ENCODE results near the gene RALGAPB. TPM values are rescaled to one million over a fixed set of nuclear protein-coding genes. Genes with fewer than 3 reads are reported as not detected.

RALGAPB gene
- total and polyA plus RNA-seq, 2 of the 13 experiments (the other 11 are each of a cell fraction or from before 2014, with no cell fraction given): 17.6 to 30.6 TPM

GRCh38 chr20:38585404-38586180, 112.9 kb downstream of the RALGAPB start (continued):
- TF ChIP-seq, protein P1, sequence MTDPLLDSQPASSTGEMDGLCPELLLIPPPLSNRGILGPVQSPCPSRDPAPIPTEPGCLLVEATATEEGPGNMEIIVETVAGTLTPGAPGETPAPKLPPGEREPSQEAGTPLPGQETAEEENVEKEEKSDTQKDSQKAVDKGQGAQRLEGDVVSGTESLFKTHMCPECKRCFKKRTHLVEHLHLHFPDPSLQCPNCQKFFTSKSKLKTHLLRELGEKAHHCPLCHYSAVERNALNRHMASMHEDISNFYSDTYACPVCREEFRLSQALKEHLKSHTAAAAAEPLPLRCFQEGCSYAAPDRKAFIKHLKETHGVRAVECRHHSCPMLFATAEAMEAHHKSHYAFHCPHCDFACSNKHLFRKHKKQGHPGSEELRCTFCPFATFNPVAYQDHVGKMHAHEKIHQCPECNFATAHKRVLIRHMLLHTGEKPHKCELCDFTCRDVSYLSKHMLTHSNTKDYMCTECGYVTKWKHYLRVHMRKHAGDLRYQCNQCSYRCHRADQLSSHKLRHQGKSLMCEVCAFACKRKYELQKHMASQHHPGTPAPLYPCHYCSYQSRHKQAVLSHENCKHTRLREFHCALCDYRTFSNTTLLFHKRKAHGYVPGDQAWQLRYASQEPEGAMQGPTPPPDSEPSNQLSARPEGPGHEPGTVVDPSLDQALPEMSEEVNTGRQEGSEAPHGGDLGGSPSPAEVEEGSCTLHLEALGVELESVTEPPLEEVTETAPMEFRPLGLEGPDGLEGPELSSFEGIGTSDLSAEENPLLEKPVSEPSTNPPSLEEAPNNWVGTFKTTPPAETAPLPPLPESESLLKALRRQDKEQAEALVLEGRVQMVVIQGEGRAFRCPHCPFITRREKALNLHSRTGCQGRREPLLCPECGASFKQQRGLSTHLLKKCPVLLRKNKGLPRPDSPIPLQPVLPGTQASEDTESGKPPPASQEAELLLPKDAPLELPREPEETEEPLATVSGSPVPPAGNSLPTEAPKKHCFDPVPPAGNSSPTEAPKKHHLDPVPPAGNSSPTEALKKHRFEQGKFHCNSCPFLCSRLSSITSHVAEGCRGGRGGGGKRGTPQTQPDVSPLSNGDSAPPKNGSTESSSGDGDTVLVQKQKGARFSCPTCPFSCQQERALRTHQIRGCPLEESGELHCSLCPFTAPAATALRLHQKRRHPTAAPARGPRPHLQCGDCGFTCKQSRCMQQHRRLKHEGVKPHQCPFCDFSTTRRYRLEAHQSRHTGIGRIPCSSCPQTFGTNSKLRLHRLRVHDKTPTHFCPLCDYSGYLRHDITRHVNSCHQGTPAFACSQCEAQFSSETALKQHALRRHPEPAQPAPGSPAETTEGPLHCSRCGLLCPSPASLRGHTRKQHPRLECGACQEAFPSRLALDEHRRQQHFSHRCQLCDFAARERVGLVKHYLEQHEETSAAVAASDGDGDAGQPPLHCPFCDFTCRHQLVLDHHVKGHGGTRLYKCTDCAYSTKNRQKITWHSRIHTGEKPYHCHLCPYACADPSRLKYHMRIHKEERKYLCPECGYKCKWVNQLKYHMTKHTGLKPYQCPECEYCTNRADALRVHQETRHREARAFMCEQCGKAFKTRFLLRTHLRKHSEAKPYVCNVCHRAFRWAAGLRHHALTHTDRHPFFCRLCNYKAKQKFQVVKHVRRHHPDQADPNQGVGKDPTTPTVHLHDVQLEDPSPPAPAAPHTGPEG (CRISPR knock-in tag; IDR thresholded peaks at IDR 0.05): 0 out of 2 replicates have a peak, but pooled peaks have one; percentile 57
- TF ChIP-seq HOMEZ (CRISPR knock-in tag; IDR thresholded peaks at IDR 0.05; ENCODE audit: low read depth): no peak; the same call in 1 of the 2 replicates
- peak; percentile 96 for TF ChIP-seq TBX2 (CRISPR knock-in tag; IDR thresholded peaks at IDR 0.05; ENCODE audit: borderline replicate concordance)
- TF ChIP-seq MBD4 (IDR thresholded peaks at IDR 0.05; ENCODE audit: borderline replicate concordance, low read length): no peak
- TF ChIP-seq SYNCRIP (IDR thresholded peaks at IDR 0.05; ENCODE audit: insufficient read depth, low read depth, low read length): no peak
- TF ChIP-seq, protein P2, sequence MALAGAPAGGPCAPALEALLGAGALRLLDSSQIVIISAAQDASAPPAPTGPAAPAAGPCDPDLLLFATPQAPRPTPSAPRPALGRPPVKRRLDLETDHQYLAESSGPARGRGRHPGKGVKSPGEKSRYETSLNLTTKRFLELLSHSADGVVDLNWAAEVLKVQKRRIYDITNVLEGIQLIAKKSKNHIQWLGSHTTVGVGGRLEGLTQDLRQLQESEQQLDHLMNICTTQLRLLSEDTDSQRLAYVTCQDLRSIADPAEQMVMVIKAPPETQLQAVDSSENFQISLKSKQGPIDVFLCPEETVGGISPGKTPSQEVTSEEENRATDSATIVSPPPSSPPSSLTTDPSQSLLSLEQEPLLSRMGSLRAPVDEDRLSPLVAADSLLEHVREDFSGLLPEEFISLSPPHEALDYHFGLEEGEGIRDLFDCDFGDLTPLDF (CRISPR knock-in tag; IDR thresholded peaks at IDR 0.05): no peak
- TF ChIP-seq CHD4 (IDR thresholded peaks at IDR 0.05; ENCODE audit: borderline replicate concordance, low read length): peak; percentile 97
- TF ChIP-seq, protein P3, sequence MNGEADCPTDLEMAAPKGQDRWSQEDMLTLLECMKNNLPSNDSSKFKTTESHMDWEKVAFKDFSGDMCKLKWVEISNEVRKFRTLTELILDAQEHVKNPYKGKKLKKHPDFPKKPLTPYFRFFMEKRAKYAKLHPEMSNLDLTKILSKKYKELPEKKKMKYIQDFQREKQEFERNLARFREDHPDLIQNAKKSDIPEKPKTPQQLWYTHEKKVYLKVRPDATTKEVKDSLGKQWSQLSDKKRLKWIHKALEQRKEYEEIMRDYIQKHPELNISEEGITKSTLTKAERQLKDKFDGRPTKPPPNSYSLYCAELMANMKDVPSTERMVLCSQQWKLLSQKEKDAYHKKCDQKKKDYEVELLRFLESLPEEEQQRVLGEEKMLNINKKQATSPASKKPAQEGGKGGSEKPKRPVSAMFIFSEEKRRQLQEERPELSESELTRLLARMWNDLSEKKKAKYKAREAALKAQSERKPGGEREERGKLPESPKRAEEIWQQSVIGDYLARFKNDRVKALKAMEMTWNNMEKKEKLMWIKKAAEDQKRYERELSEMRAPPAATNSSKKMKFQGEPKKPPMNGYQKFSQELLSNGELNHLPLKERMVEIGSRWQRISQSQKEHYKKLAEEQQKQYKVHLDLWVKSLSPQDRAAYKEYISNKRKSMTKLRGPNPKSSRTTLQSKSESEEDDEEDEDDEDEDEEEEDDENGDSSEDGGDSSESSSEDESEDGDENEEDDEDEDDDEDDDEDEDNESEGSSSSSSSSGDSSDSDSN (CRISPR knock-in tag; IDR thresholded peaks at IDR 0.05): peak; percentile 75
- TF ChIP-seq SP2 (CRISPR knock-in tag; IDR thresholded peaks at IDR 0.05): peak; percentile 48; the same call in 1 of the 2 replicates
- 0 out of 2 replicates have a peak, but pooled peaks have one; percentile 85 for TF ChIP-seq ZNF10 (CRISPR knock-in tag; IDR thresholded peaks at IDR 0.05; ENCODE audit: borderline replicate concordance, low read depth)
- TF ChIP-seq, protein P4, sequence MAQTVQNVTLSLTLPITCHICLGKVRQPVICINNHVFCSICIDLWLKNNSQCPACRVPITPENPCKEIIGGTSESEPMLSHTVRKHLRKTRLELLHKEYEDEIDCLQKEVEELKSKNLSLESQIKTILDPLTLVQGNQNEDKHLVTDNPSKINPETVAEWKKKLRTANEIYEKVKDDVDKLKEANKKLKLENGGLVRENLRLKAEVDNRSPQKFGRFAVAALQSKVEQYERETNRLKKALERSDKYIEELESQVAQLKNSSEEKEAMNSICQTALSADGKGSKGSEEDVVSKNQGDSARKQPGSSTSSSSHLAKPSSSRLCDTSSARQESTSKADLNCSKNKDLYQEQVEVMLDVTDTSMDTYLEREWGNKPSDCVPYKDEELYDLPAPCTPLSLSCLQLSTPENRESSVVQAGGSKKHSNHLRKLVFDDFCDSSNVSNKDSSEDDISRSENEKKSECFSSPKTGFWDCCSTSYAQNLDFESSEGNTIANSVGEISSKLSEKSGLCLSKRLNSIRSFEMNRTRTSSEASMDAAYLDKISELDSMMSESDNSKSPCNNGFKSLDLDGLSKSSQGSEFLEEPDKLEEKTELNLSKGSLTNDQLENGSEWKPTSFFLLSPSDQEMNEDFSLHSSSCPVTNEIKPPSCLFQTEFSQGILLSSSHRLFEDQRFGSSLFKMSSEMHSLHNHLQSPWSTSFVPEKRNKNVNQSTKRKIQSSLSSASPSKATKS (CRISPR knock-in tag; IDR thresholded peaks at IDR 0.05): no peak
- peak; percentile 66; the same call in 1 of the 2 replicates for TF ChIP-seq ZNF136 (CRISPR knock-in tag; IDR thresholded peaks at IDR 0.05; ENCODE audit: low read depth)
